Panc1 (cell line): Measurements from ENCODE around the gene FRK. TPM values are rescaled to one million over a fixed set of nuclear protein-coding genes. Genes with fewer than 3 reads are reported as not detected.

Experiments
- ATAC-seq: fragments of 200-7000 bp; cut with Tn5 transposase; 2 replicates; pipeline ENCODE4 v1.9.1; 2020; ENCODE audit warnings: mild to moderate bottlenecking, moderate library complexity
- BruUV-seq: library from RNA; stranded (reverse); fragments of 400-500 nt; replicated peaks from 2 replicates; lab custom pipeline; 2021; lab: Mats Ljungman, UMichigan
- CTCF ChIA-PET: fragments of 300-600 bp; sonication (Branson Sonifier 250); formaldehyde crosslinking; loops from one replicate; lab custom pipeline; 2022; ENCODE audit warnings: antibody characterized with exemption; lab: Charles Lee
- POLR2A ChIA-PET: fragments of 300-600 bp; sonication (Branson Sonifier 250); formaldehyde crosslinking; loops from one replicate; lab custom pipeline; 2022; ENCODE audit warnings: antibody characterized with exemption; lab: Charles Lee
- DNase-seq: peaks from one replicate; pipeline ENCODE4 v3.0.0-alpha.2; 2010; ENCODE audit warnings: low read depth, low spot score
- H3K27ac ChIP-seq: 2 replicates; pipeline ENCODE4 v1.5.1; 2011; ENCODE audit warnings: mild to moderate bottlenecking, low read length, inconsistent platforms
- H3K27me3 ChIP-seq: fragments of 200-500 bp; sonication (Bioruptor generic); 2 replicates; pipeline ENCODE4 v1.6.0; 2014; ENCODE audit warnings: low read length, inconsistent platforms; ENCODE audit not compliant: control insufficient read depth, insufficient read depth
- H3K36me3 ChIP-seq: fragments of 200-500 bp; sonication (Bioruptor generic); 2 replicates; pipeline ENCODE4 v1.5.1; 2014; ENCODE audit warnings: inconsistent platforms, mild to moderate bottlenecking, low read length, moderate library complexity; ENCODE audit not compliant: control insufficient read depth, insufficient read depth
- H3K4me1 ChIP-seq: 2 replicates; pipeline ENCODE4 v1.5.1; 2011; ENCODE audit warnings: inconsistent platforms, mild to moderate bottlenecking, low read length, moderate library complexity; ENCODE audit not compliant: control insufficient read depth, insufficient read depth
- H3K4me3 ChIP-seq, 2 experiments: 2 replicates each; pipeline ENCODE4 v1.5.1; 2011 to 2012; ENCODE audit warnings: low read depth in 2 of 2, low read length in 2 of 2, mild to moderate bottlenecking in 2 of 2, inconsistent platforms in 1 of 2, moderate library complexity in 1 of 2
- H3K9me3 ChIP-seq: fragments of 200-500 bp; sonication (Bioruptor generic); 2 replicates; pipeline ENCODE4 v1.5.1; 2014; ENCODE audit warnings: low read depth, mild to moderate bottlenecking, inconsistent platforms, low read length, moderate library complexity; ENCODE audit not compliant: control insufficient read depth, insufficient read depth
- CTCF ChIP-seq: fragments of 450-650 bp; IDR thresholded peaks from 2 replicates; pipeline ENCODE4 v1.5.1; 2017; ENCODE audit warnings: mild to moderate bottlenecking
- POLR2AphosphoS5 ChIP-seq: IDR thresholded peaks from 2 replicates; pipeline ENCODE4 v1.6.1; 2012; ENCODE audit warnings: mild to moderate bottlenecking, low read depth, low read length, moderate library complexity
- REST ChIP-seq, 2 experiments: IDR thresholded peaks; 2 replicates each; pipeline ENCODE4 v1.6.1; 2011 to 2012; ENCODE audit warnings: low read depth in 2 of 2, control low read depth in 1 of 2, low read length in 1 of 2, mild to moderate bottlenecking in 1 of 2, moderate library complexity in 1 of 2; ENCODE audit not compliant: insufficient read depth in 1 of 2
- SIN3A ChIP-seq: IDR thresholded peaks from 2 replicates; pipeline ENCODE4 v1.6.1; 2012; ENCODE audit warnings: low read depth, mild to moderate bottlenecking, low read length, moderate library complexity, borderline replicate concordance; ENCODE audit not compliant: insufficient read depth
- TCF7L2 ChIP-seq: IDR thresholded peaks from 2 replicates; pipeline ENCODE4 v1.6.1; 2011; ENCODE audit warnings: mild to moderate bottlenecking, low read depth, low read length, inconsistent platforms
- in situ Hi-C: cut with HindIII; loops from 2 replicates; pipeline ENCODE4 v1.10.0; 2016; ENCODE audit warnings: low sequenced_read_pairs, low pct_unique_long_range_greater_than_20kb
- intact Hi-C: fragments of 100-400 bp; cut with micrococcal nuclease; formaldehyde crosslinking; loops from one replicate; pipeline ENCODE4 v1.10.0; 2022; ENCODE audit not compliant: unreplicated experiment
- total RNA-seq: library from RNA; stranded (reverse); gene quantifications from one replicate; pipeline ENCODE4 v1.2.1, GENCODE V29; 2021; ENCODE audit not compliant: unreplicated experiment

Gene FRK
- total RNA-seq, 1 experiment from 2014 or later = 2.5 TPM

- H3K4me1 ChIP-seq = no peaks in the 10 kb centered on the region
- intact Hi-C loops = no loop called here
- no TSS peak for BruUV-seq
- no peaks in the 10 kb centered on the region for H3K36me3 ChIP-seq
- H3K27me3 ChIP-seq = no peaks in the 10 kb centered on the region
- in situ Hi-C loops = no loop called here
- DNase-seq (no peak), ATAC-seq (peak; percentile 52)
- ChIA-PET POLR2A (interaction anchor here (0.5 to 0.8 kb wide), 2 partner anchors 14 to 17 kb away, joined by 3 to 10 read pairs; no protein-coding TSS in a partner anchor), CTCF (interaction anchor here (1.0 to 1.2 kb wide), 2 partner anchors 44 to 80 kb away, joined by 3 read pairs; partner anchors contain the start of gene FRK)
- peak overlapping the region in 1 of 2 experiments; percentile 1; a peak in 1 of 4 replicates for H3K4me3 ChIP-seq
- H3K27ac ChIP-seq = no peak overlapping the region
- TF ChIP-seq REST (IDR thresholded peaks at IDR 0.05; ENCODE audit: insufficient read depth in 1 of 2, low read depth in 2 of 2, low read length in 1 of 2) (no peak), CTCF (no peak), TCF7L2 (no peak), SIN3A (no peak), POLR2AphosphoS5 (no peak)
- H3K9me3 ChIP-seq = no peaks in the 10 kb centered on the region
These were observed 43.7 kb downstream of the FRK start for GRCh38 chr6:116016846-116017545.

- no peaks in the 10 kb centered on the region for H3K36me3 ChIP-seq
- in situ Hi-C loops (no loop called here), intact Hi-C loops (no loop called here)
- no TSS peak for BruUV-seq
- no peak overlapping the region for H3K4me3 ChIP-seq
- ChIA-PET CTCF (no interaction called here), POLR2A (no interaction called here)
- H3K27me3 ChIP-seq = no peaks in the 10 kb centered on the region
- ATAC-seq (no peak), DNase-seq (no peak)
- H3K4me1 ChIP-seq = 0 out of 2 replicates have a peak, but pooled peaks cover 3% of the 10 kb centered on the region
- H3K27ac ChIP-seq = no peak overlapping the region
- no peaks in the 10 kb centered on the region for H3K9me3 ChIP-seq
- TF ChIP-seq CTCF (no peak), REST (IDR thresholded peaks at IDR 0.05; ENCODE audit: insufficient read depth in 1 of 2, low read depth in 2 of 2, low read length in 1 of 2) (no peak), TCF7L2 (no peak), POLR2AphosphoS5 (no peak), SIN3A (no peak)
These were observed 44.7 kb downstream of the FRK start for GRCh38 chr6:116015983-116016382.
